CD1c-positive myeloid dendritic cell (primary cell): Measurements from ENCODE around the gene MOB3C.

Experiments used
- DNase-seq: peaks from one replicate; pipeline ENCODE4 v3.0.0-alpha.2; 2016; ENCODE audit errors: extremely low spot score

Gene MOB3C

DNA sequence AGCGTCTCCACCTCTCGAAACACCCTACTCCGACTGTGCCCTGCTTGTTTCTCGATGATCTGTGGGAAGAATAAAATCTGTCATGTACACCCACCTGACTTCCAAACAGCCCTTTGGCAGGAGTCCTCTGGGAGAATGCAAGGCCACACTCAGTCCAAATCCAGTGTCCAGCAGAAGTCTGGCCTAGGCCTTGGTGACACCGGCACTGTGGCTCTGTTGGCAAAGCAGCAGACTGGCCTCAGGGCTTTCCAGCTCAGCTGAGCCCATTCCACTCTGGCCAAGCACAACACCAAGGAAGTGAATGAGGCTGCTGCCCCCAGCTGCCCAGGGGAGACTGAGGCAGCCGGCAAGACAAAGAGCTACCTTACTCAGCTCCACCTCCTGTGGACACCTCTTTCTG is 40.0 kb downstream of the MOB3C start:
- DNase-seq: no peak

DNA sequence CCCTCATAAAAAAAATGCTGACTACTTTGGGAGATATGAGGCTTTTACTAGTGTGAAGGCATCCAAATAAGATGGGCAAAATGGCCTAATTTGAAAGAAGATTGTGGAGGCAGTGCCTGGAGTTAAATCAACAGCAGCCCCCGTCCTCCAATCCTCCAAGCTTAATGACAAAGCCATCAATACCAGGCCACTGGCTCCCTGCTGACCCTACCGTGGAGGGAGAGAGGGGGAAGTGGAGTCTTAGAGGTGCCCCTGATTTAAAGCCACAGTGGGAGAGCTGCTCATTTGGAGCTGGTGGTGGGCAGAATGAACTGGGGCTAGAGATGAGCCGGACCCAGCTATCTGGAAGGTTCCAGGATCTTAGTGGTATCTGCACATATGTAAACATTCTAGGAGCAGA is 40.8 kb downstream of the MOB3C start:
- DNase-seq: no peak

DNA sequence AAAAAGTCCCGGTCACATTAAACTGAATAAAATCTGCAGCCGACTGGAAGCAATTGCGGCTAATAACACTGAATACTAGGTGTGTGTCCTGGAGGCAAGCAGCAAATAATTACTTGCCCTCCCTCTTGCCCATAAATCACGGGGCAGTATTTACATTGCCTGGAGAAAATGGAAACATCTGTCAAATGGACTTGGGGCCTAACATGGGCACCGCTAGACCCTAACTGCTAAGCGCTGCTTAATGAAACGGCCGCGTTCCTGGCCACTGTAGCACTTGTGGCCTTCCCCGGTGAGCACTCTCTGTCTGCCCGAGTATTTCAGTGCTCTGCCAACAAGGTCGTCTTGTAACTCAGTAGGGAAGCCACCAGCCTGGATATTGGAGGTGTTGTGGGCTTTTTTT is 41.3 kb downstream of the MOB3C start:
- no peak for DNase-seq

DNA sequence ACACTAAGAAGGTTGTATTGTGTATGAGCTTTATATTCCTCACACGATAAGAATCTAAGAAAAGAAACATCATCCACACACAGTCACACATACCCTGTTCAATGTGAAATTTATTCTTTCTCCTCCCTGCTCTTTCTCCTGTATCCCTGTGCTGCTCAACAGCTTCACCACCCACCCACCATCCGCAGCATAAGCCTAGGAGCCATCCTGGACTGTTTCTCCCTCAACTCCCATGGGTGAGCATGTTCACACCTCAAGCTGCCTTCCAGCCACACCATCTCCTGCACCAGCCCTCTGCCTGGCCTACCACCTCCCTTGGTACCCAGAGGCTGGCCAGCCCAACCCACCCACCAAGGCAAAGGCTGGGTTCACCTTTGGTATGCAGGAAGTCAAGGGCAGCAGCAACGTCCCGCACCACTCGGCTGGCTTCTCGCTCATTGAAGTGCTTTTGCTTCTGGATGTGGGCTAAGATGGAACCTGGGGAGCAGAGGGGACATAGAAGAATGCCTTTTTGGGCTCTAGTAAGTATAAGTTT is 44.9 kb downstream of the MOB3C start:
- no peak for DNase-seq

DNA sequence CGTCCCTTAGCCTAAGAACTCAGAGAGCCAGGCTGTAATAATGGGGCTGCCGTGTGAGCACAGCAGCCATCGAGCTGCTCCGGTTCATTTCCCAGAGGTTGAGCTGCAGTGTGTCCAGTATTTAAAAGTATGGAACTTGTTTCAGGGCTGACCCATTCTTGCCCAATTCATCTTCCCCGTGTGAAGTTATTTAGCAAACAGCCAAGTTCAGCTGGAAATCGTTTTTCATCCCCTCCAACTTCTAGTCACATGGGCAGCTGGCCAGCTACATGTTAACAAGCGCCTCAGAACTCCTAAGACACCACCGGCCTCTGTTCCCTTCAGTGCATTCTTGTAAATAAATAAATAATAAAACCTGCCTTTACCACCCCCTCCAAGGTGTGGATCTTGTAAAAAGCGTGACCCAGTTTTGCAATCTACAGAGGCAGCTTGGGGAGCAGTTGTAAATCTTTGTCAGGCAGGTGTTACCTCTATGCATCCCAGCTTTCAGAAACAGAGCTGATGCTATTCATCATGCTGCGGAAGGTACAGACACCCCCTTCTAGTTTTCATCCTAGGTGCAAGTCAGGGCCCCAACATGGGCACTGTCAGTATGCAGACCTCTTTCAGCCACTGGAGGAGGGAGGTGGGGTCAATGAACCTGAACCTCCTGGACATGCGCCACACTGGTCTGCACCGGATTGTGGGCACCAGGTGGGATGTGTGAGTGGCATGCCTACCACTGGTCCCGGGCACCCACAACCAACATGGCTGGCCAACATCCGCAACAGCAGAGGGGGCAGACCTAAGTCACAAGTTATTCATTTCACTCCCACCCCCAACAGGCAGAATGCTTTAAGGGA is 46.5 kb downstream of the MOB3C start:
- DNase-seq: no peak

DNA sequence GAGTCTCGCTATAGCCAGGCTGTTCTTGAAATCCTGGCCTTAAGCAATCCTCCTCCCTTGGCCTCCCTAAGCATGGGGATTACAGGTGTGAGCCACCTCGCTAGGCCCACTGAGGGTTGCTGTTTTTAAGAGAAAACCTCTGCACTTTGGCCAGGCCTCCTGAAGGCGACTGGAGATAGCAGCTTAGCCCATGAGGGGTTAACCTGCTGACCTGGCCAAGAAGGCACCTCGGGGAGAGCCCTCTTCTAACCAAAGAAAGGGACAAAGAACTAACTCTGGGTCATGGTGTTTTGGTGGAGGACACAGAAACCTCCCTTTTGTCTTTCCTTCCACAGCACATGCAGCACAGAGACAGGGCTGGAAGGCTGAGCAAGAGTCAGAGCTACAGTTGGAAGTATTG is 47.5 kb downstream of the MOB3C start:
- DNase-seq: no peak

DNA sequence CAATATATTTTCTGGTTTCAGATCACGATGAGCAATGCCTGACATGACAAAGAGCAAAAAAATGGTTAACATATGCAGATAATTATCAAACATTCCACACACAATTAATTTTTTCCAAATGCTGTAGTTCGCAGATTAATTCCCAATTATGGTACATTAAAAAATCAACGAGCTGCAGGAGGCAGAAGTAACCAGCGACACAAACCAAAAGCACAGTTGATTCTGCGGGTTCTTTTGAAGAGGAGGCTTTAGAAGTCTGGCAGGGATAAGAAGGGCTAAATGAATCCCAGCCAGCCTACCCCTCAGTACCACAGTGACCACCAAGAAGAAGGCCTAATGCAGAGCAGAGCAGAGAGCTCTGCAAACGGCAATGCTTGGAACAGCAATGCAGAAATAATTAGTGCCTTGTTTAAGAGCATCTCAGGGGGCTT is 48.1 kb downstream of the MOB3C start:
- DNase-seq: no peak

DNA sequence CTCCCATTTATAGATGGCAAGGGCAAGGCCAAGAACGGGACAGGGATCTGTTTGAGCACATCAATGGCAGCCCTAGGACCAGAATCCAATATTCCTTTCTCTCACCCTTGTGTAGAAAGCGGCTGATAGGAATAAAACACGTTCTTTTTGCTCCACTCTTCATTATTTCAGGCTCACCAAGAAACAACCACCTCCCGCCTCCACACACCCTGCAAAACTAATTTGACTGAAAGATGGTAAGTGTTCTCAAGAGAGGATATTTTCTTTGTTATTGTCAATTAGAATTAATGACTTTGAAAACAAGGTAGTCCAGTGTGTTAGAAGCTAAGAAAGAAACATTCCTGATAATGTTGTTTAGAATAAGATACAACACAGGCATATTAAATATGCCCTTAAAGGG is 53.3 kb downstream of the MOB3C start:
- DNase-seq: no peak

DNA sequence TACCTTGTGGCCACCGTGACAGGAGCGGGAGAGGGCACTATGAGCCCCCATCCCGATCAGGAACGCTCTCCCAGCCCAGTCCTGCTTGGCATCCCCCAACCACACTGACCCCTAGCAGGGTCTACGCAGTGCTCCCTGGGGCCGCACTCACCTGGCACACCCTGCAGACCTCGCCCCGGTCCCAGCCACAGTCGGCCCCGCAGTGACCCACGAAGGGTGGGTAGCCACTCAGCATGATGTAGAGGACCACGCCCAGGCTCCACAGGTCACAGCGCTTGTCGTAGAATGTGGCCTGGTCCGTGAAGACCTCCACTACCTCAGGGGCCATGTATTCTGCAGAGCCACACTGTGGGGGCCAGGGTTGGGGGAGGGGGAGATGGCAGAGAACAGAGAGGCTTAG is 54.1 kb downstream of the MOB3C start:
- no peak for DNase-seq

DNA sequence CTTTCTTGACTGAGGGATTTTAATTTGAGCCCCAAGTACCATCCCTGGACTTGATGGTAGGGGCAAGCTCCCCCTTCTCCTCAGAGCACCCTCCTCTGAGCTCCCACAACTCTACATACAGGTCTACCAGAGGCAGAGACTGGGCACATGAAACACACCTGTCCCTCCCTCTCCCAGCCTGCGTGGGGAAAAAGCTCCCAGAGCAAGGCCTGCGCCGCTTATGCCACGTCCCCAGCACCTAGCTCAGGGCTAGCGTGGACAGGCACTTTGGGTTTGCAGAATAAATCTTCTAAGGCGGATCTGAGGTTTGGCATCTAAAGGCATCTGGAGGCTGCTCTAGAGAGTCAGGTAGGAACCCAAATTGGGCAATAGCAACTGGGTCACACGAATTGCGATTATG is 57.6 kb downstream of the MOB3C start:
- DNase-seq: no peak

DNA sequence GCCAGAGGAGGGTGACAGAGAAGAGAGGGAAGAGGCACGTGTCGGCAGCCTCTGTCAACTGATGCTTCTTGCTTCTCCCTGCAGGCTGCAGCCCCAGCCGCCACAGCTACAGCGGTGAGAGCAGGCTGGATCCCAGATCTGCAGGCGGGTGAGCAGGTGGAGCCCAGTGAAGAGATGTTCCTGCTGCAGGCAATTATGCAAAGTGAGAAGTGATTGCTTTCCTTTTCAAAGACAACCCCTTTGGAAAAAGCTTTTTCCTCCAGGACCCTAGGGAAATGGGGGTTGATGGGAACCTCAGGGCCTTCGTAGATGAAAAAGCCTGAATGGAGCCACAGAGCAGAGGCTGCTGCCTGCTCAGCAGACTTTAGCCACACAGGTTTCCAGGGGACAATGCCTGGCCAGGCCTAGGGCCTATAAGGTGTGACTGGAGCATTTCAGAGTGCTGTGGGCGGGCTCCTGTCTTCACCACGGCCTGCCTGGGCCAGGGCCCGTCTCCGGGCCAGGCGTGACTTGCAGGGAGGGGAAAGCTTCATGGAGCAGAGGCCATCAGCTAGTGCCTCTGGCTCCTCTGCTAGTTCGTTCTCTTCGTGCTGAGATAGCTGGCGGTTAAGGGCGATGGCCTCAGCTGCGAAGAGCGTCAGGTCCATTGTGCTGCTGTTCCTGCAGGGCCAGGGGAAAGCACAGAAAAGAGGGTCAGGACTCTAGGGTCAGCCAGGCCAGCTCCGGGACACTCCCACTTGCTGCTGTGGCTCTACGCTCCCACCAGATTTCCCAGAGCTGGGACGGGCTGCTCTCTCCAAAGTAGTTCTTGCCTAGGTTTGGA is 58.3 kb downstream of the MOB3C start:
- DNase-seq: no peak
